CMK (cell line): ENCODE results near the gene ZAR1L.
"Not testable (repeated sequence)": the region's sequence is repeated elsewhere in the genome, so short reads cannot be mapped to it uniquely, and the experiment has no call there.

ENCODE experiments used
- DNase-seq: peaks from one replicate; pipeline ENCODE4 v3.0.0-alpha.2; 2010; ENCODE audit warnings: low read depth

Gene ZAR1L, protein sequence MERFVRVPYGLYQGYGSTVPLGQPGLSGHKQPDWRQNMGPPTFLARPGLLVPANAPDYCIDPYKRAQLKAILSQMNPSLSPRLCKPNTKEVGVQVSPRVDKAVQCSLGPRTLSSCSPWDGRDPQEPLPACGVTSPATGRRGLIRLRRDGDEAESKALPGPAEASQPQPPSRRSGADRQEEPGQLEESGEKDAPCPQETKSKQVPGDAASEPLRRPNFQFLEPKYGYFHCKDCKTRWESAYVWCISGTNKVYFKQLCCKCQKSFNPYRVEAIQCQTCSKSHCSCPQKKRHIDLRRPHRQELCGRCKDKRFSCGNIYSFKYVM

DNA sequence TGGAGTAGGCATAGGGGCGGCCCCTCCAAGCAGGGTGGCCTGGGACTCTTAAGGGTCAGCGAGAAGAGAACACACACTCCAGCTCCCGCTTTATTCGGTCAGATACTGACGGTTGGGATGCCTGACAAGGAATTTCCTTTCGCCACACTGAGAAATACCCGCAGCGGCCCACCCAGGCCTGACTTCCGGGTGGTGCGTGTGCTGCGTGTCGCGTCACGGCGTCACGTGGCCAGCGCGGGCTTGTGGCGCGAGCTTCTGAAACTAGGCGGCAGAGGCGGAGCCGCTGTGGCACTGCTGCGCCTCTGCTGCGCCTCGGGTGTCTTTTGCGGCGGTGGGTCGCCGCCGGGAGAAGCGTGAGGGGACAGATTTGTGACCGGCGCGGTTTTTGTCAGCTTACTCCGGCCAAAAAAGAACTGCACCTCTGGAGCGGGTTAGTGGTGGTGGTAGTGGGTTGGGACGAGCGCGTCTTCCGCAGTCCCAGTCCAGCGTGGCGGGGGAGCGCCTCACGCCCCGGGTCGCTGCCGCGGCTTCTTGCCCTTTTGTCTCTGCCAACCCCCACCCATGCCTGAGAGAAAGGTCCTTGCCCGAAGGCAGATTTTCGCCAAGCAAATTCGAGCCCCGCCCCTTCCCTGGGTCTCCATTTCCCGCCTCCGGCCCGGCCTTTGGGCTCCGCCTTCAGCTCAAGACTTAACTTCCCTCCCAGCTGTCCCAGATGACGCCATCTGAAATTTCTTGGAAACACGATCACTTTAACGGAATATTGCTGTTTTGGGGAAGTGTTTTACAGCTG lies at the start of gene ZAR1L, which contains the start of gene BRCA2:
Gene ZAR1L, minus strand, starts transcription at position 126 of the 790 bp plus-strand sequence. CDS start 3,438 bp downstream, outside the sequence.
Gene BRCA2, plus strand, starts transcription at position 271 of the 790 bp plus-strand sequence. CDS start 953 bp downstream, outside the sequence.
- DNase-seq = peak; percentile 64

DNA sequence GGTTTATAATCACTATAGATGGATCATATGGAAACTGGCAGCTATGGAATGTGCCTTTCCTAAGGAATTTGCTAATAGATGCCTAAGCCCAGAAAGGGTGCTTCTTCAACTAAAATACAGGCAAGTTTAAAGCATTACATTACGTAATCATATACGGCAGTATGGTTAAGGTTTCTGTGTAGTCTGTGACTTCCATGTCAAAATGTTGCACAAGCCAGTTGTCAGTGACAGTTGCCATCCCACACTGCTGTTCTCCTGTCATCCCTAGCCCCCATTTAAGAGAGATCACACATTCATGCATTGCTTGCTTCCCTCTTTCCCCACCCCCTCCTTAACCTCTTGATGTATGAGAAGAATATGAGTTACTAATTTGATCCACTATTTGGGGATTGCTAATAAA lies 47.4 kb upstream of the ZAR1L start:
- no peak for DNase-seq

- DNase-seq = not testable (repeated sequence)
Observed at GRCh38 chr13:32355935-32356334, 40.8 kb upstream of the ZAR1L start.

GRCh38 chr13:32354040-32354439 lies 38.9 kb upstream of the ZAR1L start:
- DNase-seq = no peak

GRCh38 chr13:32350839-32351441 lies 35.8 kb upstream of the ZAR1L start:
- DNase-seq = not testable (repeated sequence)

GRCh38 chr13:32347651-32348050 lies 32.5 kb upstream of the ZAR1L start:
- DNase-seq = no peak

GRCh38 chr13:32340914-32341313 lies 25.8 kb upstream of the ZAR1L start:
- no peak for DNase-seq

GRCh38 chr13:32334671-32335070 lies 19.5 kb upstream of the ZAR1L start:
- no peak for DNase-seq

GRCh38 chr13:32330441-32330840 lies 15.3 kb upstream of the ZAR1L start:
- no peak for DNase-seq

- DNase-seq = no peak
Observed at GRCh38 chr13:32323912-32324311, 8.7 kb upstream of the ZAR1L start.

GRCh38 chr13:32320528-32320927 lies 5.4 kb upstream of the ZAR1L start:
- DNase-seq = no peak

DNA sequence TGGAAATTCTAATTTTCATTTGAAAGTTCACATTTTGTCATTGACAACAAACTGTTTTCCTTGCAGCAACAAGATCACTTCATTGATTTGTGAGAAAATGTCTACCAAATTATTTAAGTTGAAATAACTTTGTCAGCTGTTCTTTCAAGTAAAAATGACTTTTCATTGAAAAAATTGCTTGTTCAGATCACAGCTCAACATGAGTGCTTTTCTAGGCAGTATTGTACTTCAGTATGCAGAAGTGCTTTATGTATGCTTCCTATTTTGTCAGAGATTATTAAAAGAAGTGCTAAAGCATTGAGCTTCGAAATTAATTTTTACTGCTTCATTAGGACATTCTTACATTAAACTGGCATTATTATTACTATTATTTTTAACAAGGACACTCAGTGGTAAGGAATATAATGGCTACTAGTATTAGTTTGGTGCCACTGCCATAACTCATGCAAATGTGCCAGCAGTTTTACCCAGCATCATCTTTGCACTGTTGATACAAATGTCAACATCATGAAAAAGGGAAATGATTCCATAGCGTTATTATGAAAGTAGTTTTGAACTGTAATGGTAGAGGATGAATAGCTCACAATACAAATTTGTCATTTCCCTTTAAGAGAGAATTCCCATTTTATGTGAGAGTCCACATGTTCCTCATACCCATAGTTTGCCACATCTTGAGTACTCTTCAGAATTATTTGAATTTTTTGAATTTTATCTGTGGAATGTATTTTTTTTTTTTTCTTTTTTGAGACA lies 2.7 kb upstream of the ZAR1L start:
- DNase-seq = no peak

DNA sequence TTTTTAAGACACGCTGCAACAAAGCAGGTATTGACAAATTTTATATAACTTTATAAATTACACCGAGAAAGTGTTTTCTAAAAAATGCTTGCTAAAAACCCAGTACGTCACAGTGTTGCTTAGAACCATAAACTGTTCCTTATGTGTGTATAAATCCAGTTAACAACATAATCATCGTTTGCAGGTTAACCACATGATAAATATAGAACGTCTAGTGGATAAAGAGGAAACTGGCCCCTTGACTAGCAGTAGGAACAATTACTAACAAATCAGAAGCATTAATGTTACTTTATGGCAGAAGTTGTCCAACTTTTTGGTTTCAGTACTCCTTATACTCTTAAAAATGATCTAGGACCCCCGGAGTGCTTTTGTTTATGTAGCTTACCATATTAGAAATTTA lies 1.3 kb upstream of the ZAR1L start:
- DNase-seq = no peak

DNA sequence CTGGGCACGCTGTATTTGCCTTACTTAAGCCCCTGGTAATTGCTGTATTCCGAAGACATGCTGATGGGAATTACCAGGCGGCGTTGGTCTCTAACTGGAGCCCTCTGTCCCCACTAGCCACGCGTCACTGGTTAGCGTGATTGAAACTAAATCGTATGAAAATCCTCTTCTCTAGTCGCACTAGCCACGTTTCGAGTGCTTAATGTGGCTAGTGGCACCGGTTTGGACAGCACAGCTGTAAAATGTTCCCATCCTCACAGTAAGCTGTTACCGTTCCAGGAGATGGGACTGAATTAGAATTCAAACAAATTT lies 821 bp upstream of the ZAR1L start:
- no peak for DNase-seq

DNA sequence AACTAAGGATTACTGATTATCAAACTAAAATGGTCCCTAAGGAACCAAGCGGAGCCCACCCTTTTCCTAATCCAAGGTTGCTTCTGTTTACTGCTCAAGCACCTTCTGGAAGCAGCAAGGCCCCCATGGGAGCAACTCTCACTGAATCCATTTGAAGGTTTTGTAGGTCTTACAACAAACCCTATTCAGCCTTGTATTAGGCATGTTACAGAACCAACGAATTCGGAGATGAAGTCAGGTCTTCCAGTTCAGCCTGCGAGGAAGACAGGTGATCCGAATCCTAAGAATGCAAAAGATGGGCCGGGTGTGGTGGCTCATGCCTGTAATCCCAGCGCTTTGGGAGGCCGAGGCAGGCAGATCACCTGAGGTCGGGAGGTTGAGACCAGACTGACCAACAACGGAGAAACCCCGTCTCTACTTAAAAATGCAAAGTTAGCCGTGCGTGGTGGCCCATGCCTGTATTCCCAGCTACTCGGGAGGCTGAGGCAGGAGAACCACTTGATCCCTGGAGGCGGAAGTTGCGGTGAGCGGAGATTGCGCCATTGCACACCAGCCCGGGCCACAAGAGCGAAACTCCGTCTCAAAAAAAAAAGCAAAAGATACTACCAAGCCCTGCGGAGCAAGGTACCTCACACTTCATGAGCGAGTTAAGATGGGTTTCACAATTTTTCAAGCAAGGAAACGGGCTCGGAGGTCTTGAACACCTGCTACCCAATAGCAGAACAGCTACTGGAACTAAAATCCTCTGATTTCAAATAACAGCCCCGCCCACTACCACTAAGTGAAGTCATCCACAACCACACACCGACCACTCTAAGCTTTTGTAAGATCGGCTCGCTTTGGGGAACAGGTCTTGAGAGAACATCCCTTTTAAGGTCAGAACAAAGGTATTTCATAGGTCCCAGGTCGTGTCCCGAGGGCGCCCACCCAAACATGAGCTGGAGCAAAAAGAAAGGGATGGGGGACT lies 609 bp downstream of the ZAR1L start:
- peak; percentile 25 for DNase-seq

- no peak for DNase-seq
Observed at GRCh38 chr13:32311188-32311897, 3.8 kb downstream of the ZAR1L start.

- peak; percentile 5 for DNase-seq
Observed at GRCh38 chr13:32310134-32310706, 4.9 kb downstream of the ZAR1L start.

- no peak for DNase-seq
Observed at GRCh38 chr13:32309312-32310133, 5.6 kb downstream of the ZAR1L start.

DNA sequence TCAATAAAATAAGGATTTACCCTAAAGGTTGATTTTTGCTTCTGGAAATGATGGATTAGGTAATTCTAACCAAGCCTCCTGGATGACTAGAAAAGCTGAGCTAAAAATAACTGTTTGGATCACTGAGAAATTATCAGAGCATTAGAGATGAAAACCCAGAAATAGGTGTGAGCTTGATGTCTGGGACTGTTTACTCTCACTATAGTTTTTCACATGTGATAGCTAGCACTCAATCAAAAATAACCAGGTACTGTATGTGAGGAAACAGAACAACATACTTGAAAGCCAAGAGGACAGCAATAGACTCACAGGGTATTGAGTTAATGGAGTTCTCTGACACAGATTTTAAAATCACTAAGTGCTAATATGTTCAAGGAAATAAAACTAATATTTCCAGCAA lies 9.5 kb downstream of the ZAR1L start:
- no peak for DNase-seq
